NCI-H345 treated with DMSO at 0.1 percent for 48 hours (cell line): Measurements from ENCODE around the gene KRTAP4-3.
"Not testable (repeated sequence)": the region's sequence is repeated elsewhere in the genome, so short reads cannot be mapped to it uniquely, and the experiment has no call there.

Source experiments
- DNase-seq: peaks from one replicate; lab custom pipeline; 2025; ENCODE audit not compliant: unreplicated experiment; lab: John Stamatoyannopoulos, UW

Gene KRTAP4-3

DNA sequence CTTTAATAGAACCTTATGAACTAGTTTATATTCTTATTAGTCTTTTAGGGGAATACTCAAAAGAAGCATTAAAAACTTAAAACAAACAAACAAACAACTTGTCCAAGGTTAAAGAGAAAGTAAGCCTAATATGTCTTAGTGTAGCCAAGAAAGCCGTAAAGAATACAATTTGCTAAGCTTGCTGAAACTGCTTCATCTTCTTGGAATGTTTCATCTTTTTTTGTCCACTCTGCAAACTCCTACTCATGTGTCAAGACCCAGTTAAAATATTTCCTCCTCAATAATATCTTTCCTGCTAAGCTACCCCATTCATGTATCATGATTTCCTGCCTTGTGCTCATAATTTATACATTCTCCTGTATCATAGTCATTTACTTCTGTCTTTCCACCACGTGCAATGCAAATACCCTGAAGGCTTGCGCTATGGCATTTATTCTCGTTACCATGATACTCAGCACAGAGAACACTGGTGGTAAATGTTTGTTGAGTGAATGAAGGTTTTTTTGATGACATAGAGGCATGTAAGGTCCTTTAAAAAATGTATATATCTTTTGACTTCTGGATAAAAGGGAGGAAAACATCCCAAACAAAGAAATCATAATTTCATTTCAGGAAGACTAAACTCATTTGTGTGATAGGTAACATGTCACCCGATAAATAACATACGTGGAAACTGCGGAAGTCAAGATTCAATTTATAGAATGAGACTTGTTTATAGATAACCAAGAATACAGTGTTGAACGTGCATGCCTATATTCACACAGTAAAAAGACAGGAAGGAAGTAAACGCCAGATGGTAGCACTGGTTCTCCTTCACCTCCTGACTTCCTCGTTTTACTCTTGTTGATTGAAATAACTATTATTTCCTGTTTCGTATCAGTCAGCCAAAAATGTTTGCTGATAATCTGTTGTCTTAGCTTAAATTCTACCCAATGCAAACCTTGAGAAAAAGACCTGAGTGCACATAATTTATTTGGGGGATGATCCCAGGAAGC is 48.0 kb downstream of the KRTAP4-3 start:
- DNase-seq: not testable (repeated sequence)

DNA sequence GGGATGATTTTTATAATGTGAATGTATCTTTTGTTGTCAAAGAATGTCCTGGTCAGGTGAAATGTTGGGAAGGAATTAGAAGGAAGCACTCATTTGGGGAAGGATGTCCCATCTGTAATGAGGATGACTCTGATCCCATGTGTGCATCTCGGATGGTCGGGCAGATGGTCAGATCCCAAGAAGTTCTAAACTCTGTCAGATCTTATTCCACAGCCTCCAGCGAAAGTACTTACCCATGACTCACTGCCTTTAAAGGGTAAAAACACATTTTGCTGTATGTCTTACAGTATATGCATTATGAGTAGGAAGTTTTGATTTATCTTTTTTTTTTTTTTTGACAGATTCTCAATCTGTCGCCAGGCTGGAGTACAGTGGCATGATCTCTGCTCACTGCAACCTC is 49.3 kb downstream of the KRTAP4-3 start:
- no peak for DNase-seq

DNA sequence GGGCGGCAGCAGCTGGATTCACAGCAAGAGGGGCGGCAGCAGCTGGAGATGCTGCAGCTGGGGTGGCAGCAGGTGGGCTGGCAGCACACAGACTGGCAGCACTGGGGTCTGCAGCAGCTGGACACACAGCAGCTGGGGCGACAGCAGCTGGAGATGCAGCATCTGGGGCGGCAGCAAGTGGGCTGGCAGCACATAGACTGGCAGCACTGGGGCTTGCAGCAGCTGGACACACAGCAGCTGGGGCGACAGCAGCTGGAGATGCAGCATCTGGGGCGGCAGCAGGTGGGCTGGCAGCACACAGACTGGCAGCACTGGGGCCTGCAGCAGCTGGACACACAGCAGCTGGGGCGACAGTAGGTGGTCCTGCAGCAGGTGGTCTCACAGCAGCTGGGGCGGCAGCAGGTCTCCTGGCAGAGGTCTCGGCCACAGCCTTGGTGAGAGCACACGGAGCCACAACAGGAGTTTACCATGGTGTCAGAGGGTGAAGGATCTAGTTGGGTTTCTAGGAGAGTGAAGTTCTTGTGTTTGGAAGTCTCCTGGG is 50.1 kb downstream of the KRTAP4-3 start, which contains the start of gene KRTAP4-11:
Gene KRTAP4-11, minus strand, starts transcription at position 528 of the 541 bp plus-strand sequence. Its CDS starts 58 bp downstream, at position 470.
- not testable (repeated sequence) for DNase-seq
